NCI-H2029 (cell line): ENCODE measurements around the gene MT1A.
"Not testable (repeated sequence)": the region's sequence is repeated elsewhere in the genome, so short reads cannot be mapped to it uniquely, and the experiment has no call there.

ENCODE experiments used
- DNase-seq: peaks from one replicate; lab custom pipeline; 2025; lab: John Stamatoyannopoulos, UW

Gene MT1A

DNA sequence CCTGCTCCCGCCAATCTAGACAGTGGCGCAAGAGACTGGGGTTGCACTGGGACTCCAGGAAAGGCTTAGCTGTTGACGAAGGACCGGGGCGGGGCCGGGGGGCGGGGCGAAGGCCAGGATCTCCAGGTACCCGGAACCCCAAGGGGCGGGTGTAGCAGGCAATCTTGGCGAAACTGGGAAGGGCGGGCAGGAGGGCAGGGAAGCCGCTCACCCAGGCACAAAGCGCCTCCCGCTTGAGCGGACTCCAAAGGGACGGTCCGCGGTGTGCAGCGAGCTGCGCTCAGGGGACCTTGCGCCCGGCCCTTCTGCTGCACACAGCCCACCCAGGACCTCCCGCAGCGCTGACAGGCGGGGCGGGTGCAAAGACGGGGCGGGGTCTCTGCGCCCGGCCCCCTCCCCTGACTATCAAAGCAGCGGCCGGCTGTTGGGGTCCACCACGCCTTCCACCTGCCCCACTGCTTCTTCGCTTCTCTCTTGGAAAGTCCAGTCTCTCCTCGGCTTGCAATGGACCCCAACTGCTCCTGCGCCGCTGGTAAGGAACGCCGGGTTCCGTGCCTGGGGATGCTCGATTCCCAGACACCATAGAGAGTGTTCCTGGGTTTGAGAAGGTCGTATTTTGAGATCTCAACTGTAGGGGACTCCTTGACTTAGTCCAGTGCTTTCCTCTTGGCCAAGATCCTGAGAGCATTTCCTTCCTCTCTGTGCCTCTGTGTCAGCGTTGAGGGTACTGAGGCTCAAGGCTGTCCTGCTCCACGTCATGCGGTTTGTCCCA is 19.3 kb downstream of the MT1A start, which contains the start of gene MT1F:
Gene MT1F (plus strand): TSS at position 405 of the 772 bp plus-strand sequence. CDS start 100 bp downstream, at position 505.
- DNase-seq = peak; percentile 33

DNA sequence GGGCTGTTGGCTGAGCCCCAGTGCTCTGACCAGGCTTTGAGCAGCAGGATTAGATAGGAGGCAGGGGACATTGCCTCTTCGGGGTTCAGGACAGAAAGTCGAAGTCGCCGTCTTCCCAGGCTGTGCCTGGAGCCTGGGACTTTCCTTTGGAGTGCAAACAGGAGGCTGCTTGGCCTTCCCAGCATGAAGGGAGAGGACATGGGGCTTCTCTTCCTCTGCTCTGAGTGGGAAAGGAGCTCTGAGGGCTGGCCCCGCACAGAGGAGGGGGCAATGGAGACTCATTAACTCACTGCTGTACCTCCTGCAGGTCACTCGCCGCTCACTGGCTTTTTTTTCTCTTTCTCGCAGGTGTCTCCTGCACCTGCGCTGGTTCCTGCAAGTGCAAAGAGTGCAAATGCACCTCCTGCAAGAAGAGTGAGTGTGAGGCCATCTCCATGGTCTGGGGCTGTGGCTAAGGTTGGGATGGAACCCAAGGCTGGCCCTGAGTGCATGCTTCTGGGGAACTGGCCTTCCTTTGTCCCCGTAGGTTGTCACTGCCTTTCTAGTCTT is 19.9 kb downstream of the MT1A start:
- no peak for DNase-seq

DNA sequence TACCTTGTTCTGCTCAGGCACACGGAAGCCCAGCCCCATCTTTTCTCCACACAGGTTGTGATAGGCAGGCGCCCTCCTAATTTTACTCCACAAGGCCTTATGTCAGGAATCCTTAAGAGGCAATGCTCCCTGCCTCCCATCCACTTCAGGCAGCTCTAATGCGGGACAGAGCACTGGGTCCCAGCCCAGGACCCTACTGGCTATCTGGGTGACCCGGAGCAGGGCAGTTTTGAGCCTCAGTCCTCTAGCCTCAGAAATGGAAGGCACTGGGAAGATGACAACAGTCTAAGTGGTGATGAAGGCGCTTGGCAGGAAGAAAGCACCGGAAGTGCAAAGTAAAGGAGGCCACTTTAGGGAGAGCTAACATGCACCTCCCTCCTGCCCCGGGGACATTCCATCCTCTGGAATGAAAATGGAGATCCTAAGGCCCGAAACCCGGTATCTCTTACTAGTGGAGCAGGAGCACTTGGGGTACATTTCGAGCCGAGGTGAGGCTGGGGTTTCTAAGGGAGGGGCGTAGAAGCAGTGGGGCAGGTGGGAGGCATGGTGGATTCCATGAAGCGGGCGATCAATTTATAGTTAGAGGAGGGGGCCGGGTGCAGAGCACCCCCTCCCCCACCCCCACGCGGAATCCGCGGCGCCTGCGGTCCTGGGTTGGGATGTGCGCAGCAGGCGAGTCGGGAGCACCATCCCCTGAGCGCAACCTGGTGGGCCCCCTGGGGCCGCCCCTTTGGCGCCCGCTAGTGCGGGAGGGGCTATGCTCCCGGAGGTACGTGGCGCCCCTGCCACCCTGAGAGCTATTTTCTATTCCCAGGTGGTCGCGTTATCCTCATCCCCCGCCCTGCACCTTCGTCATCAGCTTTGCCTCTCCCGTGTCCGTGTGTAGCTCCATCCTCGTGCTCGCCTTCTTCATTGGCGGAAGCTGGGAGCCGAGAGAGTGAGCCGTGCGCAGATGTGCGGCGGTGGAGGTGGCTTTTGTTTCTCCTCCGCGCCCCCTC is 24.2 kb downstream of the MT1A start:
- DNase-seq = no peak

DNA sequence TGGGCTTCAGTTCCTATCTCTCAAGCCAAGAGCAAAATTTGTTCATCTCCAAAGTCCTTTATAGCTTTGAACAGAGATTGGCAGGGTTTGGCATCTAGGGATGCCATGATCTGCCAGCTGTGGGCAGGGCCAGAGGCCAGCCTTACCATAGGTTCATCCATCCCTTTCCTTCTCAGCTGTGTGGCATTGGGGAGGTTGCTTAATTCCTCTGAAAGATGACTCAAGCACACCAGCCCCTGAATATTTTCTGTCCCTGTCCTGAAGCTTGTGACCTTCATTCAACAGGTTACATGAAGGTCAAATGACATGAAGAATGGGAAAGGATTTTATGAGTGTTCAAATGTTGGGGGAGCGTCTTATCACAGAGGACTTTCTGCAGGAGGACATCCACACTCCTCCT is 26.0 kb downstream of the MT1A start:
- no peak for DNase-seq

DNA sequence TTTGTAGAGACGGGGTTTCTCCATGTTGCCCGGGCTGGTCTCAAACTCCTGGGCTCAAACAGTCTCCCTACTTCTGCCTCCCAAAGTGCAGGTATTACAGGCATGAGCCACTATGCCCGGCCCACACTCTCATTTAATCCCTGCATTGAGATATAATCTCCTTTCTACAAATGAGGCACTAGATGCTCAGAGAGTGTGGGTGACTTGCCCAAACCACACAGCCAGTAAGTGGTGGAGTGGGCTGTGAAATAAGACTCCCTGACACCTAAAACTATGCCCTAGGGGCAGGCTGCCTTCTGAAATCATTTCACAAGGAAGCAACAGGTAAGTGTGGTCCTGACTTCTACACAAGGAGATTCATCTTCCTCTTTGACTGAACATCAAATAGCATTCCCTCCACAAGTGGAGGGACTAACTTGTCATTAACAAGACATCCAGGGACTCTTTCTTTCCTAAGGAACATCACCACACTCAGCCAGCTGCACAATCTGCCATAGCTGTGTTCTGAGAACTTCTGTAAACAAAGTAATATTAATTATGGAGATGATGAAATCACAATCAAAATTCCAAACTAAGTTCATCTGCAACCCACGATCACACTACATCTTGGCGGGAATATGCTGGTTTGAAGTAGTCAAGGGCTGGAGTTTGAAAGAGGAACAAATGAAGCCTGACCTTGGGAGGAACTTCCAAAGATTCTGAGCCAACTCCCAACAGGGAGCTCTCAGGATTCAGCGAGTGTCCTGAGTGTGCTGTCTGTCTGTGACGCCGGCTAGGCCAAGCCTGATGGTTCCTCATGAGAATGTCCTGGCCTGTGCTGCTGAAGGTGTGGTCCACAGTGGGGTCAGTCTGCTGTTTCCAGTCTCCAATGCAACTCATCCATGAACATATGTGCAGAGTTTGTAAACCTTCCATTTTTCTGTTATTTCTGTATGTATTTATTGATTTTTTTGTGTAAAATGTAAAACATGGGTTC is 27.1 kb downstream of the MT1A start:
- DNase-seq = not testable (repeated sequence)

DNA sequence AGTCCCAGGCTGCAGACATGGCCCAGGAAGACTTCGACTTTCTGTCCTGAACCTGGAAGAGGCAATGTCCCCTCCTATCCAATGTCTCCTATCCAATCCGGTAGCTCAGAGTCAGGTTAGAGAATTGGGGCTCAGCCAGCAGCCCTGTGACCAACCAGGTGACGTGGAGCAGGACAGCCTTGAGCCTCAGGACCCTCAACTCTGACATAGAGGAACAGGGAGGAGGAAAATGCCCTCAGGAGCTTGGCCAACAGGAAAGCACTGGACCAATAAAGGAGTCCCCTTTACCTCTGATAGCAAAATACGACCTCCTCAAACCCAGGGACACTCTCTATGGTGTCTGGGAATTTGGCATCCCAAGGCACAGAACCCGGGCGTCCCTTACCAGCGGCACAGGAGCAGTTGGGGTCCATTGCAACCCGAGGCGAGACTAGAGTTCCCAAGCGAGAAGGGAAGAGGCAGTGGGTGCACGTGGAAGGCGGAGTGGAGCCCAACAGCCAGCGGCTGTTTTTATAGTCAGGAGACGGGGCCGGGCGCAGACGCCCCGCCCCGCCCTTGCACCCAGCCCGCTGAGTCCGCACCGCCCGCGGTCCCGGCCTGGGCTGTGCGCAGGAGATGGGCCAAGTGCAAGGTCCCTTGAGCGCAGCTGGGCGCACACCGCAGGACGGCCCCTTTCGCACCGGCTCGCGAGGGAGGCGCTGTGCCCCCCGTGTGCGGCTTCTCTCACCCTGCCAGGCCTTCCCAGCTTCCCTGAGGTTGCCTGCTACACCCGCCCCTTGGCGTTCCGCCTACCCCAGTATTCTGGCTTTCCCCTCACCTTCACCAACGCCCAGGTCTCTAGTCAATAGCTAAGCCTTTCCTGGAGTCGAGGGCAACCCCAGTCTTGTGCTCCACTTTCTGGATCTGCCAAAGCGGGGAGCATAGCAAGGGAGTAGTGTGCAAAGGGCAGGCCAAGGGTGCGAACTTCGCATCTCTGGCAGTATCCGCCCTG is 29.4 kb downstream of the MT1A start, which contains the start of gene MT1G:
Gene MT1G (minus strand): TSS at position 485 of the 991 bp plus-strand sequence. CDS start 72 bp downstream, at position 413.
- DNase-seq = peak; percentile 6

DNA sequence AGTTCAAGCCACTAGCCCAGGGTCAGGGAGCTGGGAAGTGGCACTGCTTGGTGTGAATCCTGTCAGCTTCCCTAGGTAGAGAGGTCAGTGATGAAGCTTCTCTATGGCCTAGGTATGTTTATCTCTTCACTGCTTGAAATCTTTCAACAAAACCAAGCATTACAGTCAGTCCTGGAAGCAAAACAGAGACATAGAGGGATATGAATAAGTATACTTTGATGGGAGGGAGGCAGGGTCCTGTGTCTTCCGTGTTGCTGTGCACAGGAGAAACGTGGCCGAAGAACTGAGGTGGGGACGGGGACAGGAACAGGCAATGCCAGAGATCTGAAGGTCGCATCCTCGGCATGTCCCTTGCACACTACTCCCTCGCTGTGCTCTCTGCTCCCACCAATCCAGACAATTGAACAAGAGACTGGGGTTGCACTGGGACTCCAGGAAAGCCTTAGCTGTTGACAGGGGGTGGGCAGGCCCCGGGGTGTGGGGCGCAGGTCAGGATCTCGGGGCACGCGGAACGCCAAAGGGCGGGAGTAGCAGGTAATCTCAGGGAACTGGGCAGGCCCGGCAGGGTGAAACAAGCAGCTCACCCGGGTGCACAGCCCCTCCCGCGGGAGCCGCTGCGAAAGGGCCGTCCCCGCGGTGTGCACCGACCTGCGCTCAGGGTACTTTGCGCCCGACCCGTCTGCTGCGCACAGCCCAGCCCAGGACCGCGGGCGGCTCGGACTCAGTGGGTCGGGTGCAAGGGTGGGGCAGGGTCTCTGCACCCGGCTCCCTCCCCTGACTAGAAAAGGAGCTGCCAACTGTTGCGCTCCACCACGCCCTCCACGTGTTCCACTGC is 30.8 kb downstream of the MT1A start, which contains the start of gene MT1H:
Gene MT1H (plus strand): TSS at position 810 of the 835 bp plus-strand sequence. CDS start 71 bp downstream, outside the sequence.
- no peak for DNase-seq

DNA sequence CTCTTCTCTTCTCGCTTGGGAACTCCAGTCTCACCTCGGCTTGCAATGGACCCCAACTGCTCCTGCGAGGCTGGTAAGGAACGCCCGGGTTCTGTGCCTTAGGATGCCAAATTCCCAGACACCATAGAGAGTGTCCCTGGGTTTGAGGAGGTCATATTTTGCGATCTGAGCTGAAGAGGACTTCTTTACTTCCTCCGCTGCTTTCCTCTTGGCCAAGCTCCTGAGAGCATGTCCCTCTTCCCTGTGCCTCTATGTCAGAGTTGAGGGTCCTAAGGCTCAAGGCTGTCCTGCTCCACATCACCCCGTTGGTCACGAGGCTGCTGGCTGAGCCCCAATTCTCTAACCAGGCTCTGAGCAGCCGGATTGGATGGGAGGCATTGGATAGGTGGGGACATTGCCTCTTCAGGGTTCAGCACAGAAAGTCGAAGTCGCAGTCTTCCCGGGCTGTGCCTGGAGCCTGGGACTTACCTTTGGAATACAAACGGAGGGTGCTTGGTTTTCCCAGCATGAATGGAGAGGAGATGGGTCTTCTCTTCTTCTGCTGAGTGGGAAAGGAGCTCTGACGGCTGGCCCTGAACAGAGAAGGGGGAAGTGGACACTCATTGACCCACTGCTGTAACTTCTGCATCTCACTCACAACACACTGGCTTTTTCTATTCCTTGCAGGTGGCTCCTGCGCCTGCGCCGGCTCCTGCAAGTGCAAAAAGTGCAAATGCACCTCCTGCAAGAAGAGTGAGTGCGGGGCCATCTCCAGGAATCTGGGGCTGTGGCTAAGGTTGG is 31.6 kb downstream of the MT1A start:
- DNase-seq = no peak

DNA sequence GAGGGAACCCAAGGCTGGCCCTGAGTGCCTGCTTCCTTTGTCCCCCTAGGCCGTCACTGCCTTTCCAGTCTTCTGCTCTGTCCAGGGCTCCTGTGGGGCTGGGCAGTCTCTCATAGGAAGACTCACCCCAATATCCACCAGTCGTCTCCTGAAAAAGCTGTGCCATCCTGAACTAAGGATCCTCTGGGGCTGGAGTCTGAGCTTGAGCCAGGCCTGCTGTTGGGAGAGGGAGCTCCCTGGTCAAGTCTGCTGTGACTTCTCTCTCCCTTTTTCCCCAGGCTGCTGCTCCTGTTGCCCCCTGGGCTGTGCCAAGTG is 32.1 kb downstream of the MT1A start:
- DNase-seq = no peak

DNA sequence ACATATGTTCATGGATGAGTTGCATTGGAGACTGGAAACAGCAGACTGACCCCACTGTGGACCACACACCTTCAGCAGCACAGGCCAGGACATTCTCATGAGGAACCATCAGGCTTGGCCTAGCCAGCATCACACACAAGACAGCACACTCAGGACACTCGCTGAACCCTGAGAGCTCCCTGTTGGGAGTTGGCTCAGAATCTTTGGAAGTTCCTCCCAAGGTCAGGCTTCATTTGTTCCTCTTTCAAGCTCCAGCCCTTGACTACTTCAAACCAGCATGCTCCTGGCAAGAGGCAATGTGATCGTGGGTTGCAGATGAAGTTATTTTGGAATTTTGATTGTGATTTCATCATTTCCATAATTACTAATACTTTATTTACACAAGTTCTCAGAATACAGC is 33.2 kb downstream of the MT1A start:
- DNase-seq = not testable (repeated sequence)

DNA sequence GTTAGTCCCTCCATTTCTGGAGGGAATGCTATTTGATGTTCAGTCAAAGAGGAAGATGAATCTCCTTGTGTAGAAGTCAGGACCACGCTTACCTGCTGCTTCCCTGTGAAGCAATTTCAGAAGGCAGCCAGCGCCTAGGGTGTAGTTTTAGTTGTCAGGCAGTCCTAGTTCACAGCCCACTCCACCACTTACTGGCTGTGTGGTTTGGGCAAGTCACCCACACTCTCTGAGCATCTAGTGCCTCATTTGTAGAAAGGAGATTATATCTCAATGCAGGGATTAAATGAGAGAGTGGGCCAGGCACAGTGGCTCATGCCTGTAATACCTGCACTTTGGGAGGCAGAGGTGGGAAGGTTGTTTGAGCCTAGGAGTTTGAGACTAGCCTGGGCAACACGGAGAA is 33.7 kb downstream of the MT1A start:
- not testable (repeated sequence) for DNase-seq

DNA sequence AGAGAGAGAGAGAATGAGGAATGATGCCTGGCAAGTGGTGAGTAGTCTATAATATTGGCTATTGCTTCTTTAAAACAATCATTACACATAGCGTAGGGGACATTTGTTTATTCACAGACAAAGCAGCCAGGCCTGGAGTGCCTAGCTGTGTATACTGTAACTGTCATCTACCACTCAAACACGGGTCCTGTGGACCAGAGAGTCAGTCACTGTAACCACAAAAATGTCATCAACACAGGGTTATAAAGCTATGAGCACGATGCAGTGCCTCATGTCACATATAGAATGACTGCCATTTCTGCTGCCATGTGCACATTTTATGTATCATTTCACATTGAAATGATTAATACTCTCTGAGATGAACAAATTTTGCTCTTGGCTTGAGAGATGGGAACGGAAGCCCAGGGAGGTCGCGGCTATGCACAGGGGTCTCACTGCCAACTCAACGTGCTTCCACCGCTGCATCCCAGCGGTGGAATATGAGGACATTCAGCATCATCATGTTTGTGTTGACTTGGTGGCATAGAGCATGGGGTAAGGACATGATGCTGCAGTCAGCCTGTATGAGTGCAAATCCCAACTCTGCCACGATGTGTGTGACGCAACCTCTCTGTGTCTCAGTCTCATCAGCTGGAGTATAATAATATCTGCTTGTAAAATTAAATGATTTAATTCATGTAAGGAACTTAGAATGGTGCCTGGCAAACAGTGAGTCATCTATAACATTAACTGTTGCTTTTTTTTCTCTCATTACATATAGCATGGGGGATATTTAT is 34.5 kb downstream of the MT1A start:
- peak; percentile 49 for DNase-seq

DNA sequence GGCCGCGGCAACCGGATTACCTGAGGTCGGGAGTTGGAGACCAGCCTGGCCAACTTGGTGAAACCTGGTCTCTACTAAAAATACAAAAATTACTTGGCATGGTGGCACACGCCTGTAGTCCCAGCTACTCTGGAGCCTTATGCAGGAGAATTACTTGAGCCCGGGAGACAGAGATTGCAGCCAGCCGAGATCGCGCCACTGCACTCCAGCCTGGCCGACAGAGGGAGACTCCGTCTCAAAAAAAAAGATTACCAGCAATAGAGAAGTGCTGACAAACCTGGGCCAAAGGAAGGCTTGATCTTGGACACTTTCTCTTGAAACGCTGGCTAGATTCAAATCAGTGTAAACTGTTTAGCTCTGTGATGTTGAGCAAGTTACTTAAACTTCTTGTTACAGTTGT is 35.5 kb downstream of the MT1A start:
- no peak for DNase-seq

DNA sequence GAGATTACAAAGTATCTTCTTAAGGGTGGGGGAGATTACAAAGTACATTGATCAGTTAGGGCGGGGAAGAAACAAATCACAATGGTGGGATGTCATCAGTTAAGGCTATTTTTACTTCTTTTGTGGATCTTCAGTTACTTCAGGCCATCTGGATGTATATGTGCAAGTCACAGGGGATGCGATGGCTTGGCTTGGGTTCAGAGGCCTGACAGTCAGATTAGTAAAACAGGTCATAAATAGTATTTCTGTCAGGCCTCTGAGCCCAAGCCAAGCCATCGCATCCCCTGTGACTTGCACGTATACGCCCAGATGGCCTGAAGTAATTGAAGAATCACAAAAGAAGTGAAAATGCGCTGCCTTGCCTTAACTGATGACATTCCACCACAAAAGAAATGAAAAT is 36.1 kb downstream of the MT1A start:
- not testable (repeated sequence) for DNase-seq

DNA sequence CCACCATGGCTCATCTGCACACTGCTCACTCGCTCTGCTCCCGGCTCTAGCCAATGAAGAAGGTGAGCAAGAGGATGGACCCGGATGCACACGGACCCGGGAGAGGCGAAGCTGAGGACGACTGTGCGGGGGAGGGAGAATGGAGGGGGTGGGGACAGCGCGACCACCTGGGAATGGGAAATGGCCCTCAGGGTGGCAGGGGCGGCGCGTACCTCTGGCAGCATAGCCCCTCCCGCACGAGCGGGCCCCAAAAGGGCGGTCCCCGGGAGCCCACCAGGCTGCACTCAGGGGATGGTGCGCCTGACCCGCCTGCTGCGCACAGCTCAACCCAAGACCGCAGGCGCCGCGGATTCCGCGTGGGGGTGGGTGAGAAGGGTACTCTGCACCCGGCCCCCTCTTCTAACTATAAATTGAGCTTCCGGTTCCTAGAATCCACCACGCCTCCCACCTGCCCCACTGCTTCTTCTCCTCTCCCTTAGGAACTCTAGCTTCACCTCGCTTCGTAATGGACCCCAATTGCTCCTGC is 37.3 kb downstream of the MT1A start:
- no peak for DNase-seq

DNA sequence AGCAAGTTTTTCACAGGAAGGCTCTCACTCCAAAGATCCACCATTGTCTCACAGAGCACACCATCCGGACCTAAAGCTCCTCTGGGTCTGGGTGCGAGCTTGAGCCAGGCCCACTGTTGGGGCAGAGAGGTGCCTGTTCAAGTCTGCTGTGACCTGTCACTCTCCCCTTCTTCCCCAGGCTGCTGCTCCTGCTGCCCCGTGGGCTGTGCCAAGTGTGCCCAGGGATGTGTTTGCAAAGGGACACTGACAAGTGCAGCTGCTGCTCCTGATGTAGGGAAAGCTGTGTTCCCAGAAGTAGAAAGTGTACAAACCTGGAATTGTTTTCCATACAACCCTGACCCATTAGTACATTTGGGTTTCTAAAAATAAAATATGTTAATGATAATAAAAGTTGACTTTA is 39.0 kb downstream of the MT1A start:
- DNase-seq = no peak

DNA sequence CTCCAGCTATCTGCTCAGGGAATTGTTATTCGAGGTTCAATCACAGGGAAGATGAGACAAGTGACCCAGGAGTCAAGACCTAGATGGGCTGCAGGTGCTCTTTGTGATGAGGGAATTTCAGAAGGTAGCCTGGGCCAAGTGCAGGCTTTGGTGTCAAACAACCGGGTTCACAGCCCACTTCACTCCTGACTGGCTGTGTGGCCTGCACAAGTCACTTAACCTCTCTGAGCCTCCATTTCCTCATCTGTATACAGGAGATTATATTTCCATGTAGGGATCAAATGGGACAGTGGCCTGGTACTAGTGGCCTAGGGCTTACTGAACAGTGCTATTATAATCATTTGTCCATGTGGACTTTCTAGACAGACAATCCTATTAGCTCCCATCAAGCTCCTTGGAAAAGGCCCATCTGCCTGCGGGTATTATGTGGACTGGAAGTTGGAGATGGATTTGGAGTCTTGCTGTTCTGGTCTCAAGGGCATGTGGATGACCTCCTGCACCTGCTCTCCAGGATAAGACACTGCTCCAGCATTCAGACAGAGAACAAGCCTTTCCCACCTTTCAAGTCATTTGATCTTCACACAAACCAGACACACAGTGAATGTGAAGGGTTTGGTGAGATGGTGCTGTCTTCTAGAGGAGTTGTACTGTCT is 40.7 kb downstream of the MT1A start:
- no peak for DNase-seq
